IMR-90 (cell line): ENCODE measurements around the gene IGFBP3. TPM values are rescaled to one million over a fixed set of nuclear protein-coding genes. Genes with fewer than 3 reads are reported as not detected.

Experiments used
- ATAC-seq: fragments of 200-7000 bp; cut with Tn5 transposase; 2 replicates; pipeline ENCODE4 v1.9.1; 2020; ENCODE audit warnings: low read depth, mild to moderate bottlenecking, moderate library complexity
- BruUV-seq: library from RNA; stranded (reverse); fragments of 400-500 nt; replicated peaks from 2 replicates; lab custom pipeline; 2021; lab: Mats Ljungman, UMichigan
- CTCF ChIA-PET: fragments of 300-600 bp; formaldehyde crosslinking; extraction: SDS; loops from one replicate; lab custom pipeline; 2021; ENCODE audit warnings: antibody characterized with exemption; lab: Yijun Ruan, JAX
- POLR2A ChIA-PET: fragments of 300-600 bp; sonication (Branson Sonifier 250); formaldehyde crosslinking; loops from one replicate; lab custom pipeline; 2022; ENCODE audit warnings: antibody characterized with exemption; ENCODE audit not compliant: unreplicated experiment; lab: Charles Lee
- DNase-seq: peaks from one replicate; pipeline ENCODE4 v3.0.0; 2013
- H2AFZ ChIP-seq: replicated peaks from 2 replicates; pipeline ENCODE3; 2013; ENCODE audit warnings: low read length, mild to moderate bottlenecking; ENCODE audit not compliant: poor library complexity
- H2AK5ac ChIP-seq: 2 replicates; pipeline ENCODE4 v1.6.1; 2013; ENCODE audit warnings: low read depth, low read length, inconsistent platforms
- H2AK9ac ChIP-seq: replicated peaks from 2 replicates; pipeline ENCODE3; 2013; ENCODE audit warnings: mild to moderate bottlenecking, low read depth, low read length, moderate library complexity; ENCODE audit not compliant: poor library complexity
- H2BK120ac ChIP-seq: 2 replicates; pipeline ENCODE4 v1.6.1; 2013; ENCODE audit warnings: low read depth, low read length, inconsistent platforms
- H2BK15ac ChIP-seq: 3 replicates; pipeline ENCODE4 v1.6.1; 2013; ENCODE audit warnings: low read depth, low read length, inconsistent platforms
- H2BK20ac ChIP-seq: 2 replicates; pipeline ENCODE4 v1.6.1; 2013; ENCODE audit warnings: low read depth, mild to moderate bottlenecking, inconsistent platforms, low read length, moderate library complexity
- H2BK5ac ChIP-seq: 2 replicates; pipeline ENCODE4 v1.6.1; 2013; ENCODE audit warnings: mild to moderate bottlenecking, low read depth, low read length, inconsistent platforms; ENCODE audit not compliant: poor library complexity, severe bottlenecking
- H3K14ac ChIP-seq: replicated peaks from 2 replicates; pipeline ENCODE4 v1.6.1; 2013; ENCODE audit warnings: low read depth, low read length, inconsistent platforms
- H3K18ac ChIP-seq: 2 replicates; pipeline ENCODE4 v1.6.1; 2013; ENCODE audit warnings: low read depth, low read length, control low read depth
- H3K23ac ChIP-seq: 2 replicates; pipeline ENCODE4 v1.6.1; 2013; ENCODE audit warnings: low read depth, low read length, inconsistent platforms
- H3K27ac ChIP-seq: 2 replicates; pipeline ENCODE4 v1.5.1; 2013; ENCODE audit warnings: mild to moderate bottlenecking, control low read depth, low read length; ENCODE audit not compliant: insufficient read depth
- H3K27me3 ChIP-seq: 2 replicates; pipeline ENCODE4 v1.6.1; 2013; ENCODE audit warnings: low read length; ENCODE audit not compliant: control insufficient read depth, insufficient read depth
- H3K36me3 ChIP-seq: 2 replicates; pipeline ENCODE4 v1.6.1; 2013; ENCODE audit warnings: low read length, mixed read lengths; ENCODE audit not compliant: control insufficient read depth, insufficient read depth
- H3K4ac ChIP-seq: 2 replicates; pipeline ENCODE4 v1.6.1; 2013; ENCODE audit warnings: low read depth, low read length, inconsistent platforms
- H3K4me1 ChIP-seq: 2 replicates; pipeline ENCODE4 v1.6.1; 2013; ENCODE audit warnings: low read length, mixed read lengths; ENCODE audit not compliant: control insufficient read depth, insufficient read depth
- H3K4me2 ChIP-seq: 2 replicates; pipeline ENCODE4 v1.6.1; 2013; ENCODE audit warnings: low read depth, mild to moderate bottlenecking, control low read depth, low read length, moderate library complexity
- H3K4me3 ChIP-seq: 2 replicates; pipeline ENCODE4 v1.5.1; 2013; ENCODE audit warnings: low read depth, mild to moderate bottlenecking, control low read depth, low read length, moderate library complexity; ENCODE audit not compliant: insufficient read depth
- H3K56ac ChIP-seq: 2 replicates; pipeline ENCODE4 v1.6.1; 2013; ENCODE audit warnings: low read length, inconsistent platforms; ENCODE audit not compliant: insufficient read depth; ENCODE audit errors: extremely low read depth
- H3K79me1 ChIP-seq, 2 experiments: 2 replicates each; pipeline ENCODE4 v1.6.1; 2013; ENCODE audit warnings: low read length in 2 of 2, inconsistent platforms in 1 of 2, low read depth in 1 of 2
- H3K9ac ChIP-seq: 2 replicates; pipeline ENCODE4 v1.6.1; 2013; ENCODE audit warnings: low read depth, low read length, control low read depth
- H3K9me1 ChIP-seq: 2 replicates; pipeline ENCODE4 v1.6.1; 2013; ENCODE audit warnings: low read length, inconsistent platforms; ENCODE audit not compliant: insufficient read depth
- H3K9me3 ChIP-seq: 2 replicates; pipeline ENCODE4 v1.6.1; 2013; ENCODE audit warnings: low read length; ENCODE audit not compliant: control insufficient read depth, insufficient read depth
- H4K20me1 ChIP-seq: 2 replicates; pipeline ENCODE4 v1.6.1; 2013; ENCODE audit warnings: low read length, inconsistent platforms; ENCODE audit not compliant: insufficient read depth
- H4K5ac ChIP-seq: 2 replicates; pipeline ENCODE4 v1.6.1; 2013; ENCODE audit warnings: mild to moderate bottlenecking, low read depth, low read length, control low read depth
- H4K8ac ChIP-seq, 2 experiments: 2 replicates each; pipeline ENCODE4 v1.6.1; 2013; ENCODE audit warnings: low read depth in 2 of 2, low read length in 2 of 2, control low read depth in 1 of 2, inconsistent platforms in 1 of 2
- H4K91ac ChIP-seq: 2 replicates; pipeline ENCODE4 v1.6.1; 2013; ENCODE audit warnings: low read depth, low read length, inconsistent platforms; ENCODE audit not compliant: insufficient read depth
- BHLHE40 ChIP-seq: fragments of 150-350 bp; IDR thresholded peaks from 2 replicates; pipeline ENCODE4 v1.6.1; 2016; ENCODE audit warnings: mild to moderate bottlenecking, low read depth, low read length
- CHD1 ChIP-seq: IDR thresholded peaks from 2 replicates; pipeline ENCODE4 v1.6.1; 2012; ENCODE audit warnings: low read depth, low read length, improper control_type of control experiment
- FOS ChIP-seq: fragments of 150-350 bp; IDR thresholded peaks from 2 replicates; pipeline ENCODE4 v1.6.1; 2016; ENCODE audit warnings: low read depth, low read length
- MAFK ChIP-seq: IDR thresholded peaks from 2 replicates; pipeline ENCODE4 v1.6.1; 2012; ENCODE audit warnings: low read depth, low read length, improper control_type of control experiment
- MAZ ChIP-seq: IDR thresholded peaks from 2 replicates; pipeline ENCODE4 v1.6.1; 2012; ENCODE audit warnings: low read depth, mild to moderate bottlenecking, low read length, improper control_type of control experiment, moderate library complexity, borderline replicate concordance
- MXI1 ChIP-seq: IDR thresholded peaks from 2 replicates; pipeline ENCODE4 v1.6.1; 2012; ENCODE audit warnings: low read depth, mild to moderate bottlenecking, low read length, moderate library complexity, borderline replicate concordance
- NFE2L2 ChIP-seq: fragments of 150-350 bp; IDR thresholded peaks from 2 replicates; pipeline ENCODE4 v1.6.1; 2016; ENCODE audit warnings: low read depth, mild to moderate bottlenecking, low read length
- POLR2A ChIP-seq: IDR thresholded peaks from 2 replicates; pipeline ENCODE4 v1.6.1; 2012; ENCODE audit warnings: mild to moderate bottlenecking, low read depth, low read length
- RAD21 ChIP-seq: IDR thresholded peaks from 2 replicates; pipeline ENCODE4 v1.6.1; 2012; ENCODE audit warnings: low read length, improper control_type of control experiment
- RCOR1 ChIP-seq: IDR thresholded peaks from 2 replicates; pipeline ENCODE4 v1.6.1; 2012; ENCODE audit warnings: mild to moderate bottlenecking, low read length, improper control_type of control experiment; ENCODE audit not compliant: insufficient replicate concordance
- RFX5 ChIP-seq: IDR thresholded peaks from 2 replicates; pipeline ENCODE4 v1.8.0; 2012; ENCODE audit warnings: low read depth, mild to moderate bottlenecking, low read length, moderate library complexity
- SMC3 ChIP-seq: fragments of 150-350 bp; IDR thresholded peaks from 2 replicates; pipeline ENCODE4 v1.6.1; 2016; ENCODE audit warnings: low read depth, mild to moderate bottlenecking, antibody characterized with exemption, low read length, moderate library complexity
- WGBS, 2 experiments: methylation state at CpG; one replicate each; pipeline versions ENCODE4 v1.1.5 to v1.1.7; 2013; ENCODE audit warnings: missing lambda C conversion rate in 2 of 2; ENCODE audit not compliant: insufficient read length in 1 of 2; ENCODE audit errors: extremely low coverage in 2 of 2; 5-methylcytosine and 5-hydroxymethylcytosine counted together
- dilution Hi-C: fragments of 300-500 bp; cut with HindIII; formaldehyde crosslinking; loops from one replicate; pipeline ENCODE4 v1.14.3; 2018; ENCODE audit warnings: low sequenced_read_pairs; ENCODE audit not compliant: unreplicated experiment
- in situ Hi-C: fragments of 300-500 bp; cut with MboI; formaldehyde crosslinking; loops from 3 replicates; pipeline ENCODE4 v1.14.3; 2019; ENCODE audit warnings: low sequenced_read_pairs, inconsistent platforms, mixed read lengths
- intact Hi-C: fragments of 100-400 bp; cut with micrococcal nuclease; formaldehyde crosslinking; loops from 2 replicates; pipeline ENCODE4 v1.10.0; 2022
- polyA plus RNA-seq, 3 experiments: library from polyadenylated mRNA; depleted of rRNA; stranded (reverse); fragments of >200 nt; gene quantifications; 2 replicates each; pipeline ENCODE4 v1.2.3, GENCODE V29; 2012; ENCODE audit warnings: low replicate concordance in 1 of 3
- total RNA-seq: library from RNA; depleted of rRNA; stranded (reverse); fragments of >200 nt; gene quantifications from 2 replicates; pipeline ENCODE4 v1.2.3, GENCODE V29; 2012
- TF ChIP-seq, protein P1 (sequence below): fragments of 150-350 bp; IDR thresholded peaks from 2 replicates; pipeline ENCODE4 v1.6.1; 2017; ENCODE audit warnings: mild to moderate bottlenecking, antibody characterized with exemption, low read length, low read depth
- TF ChIP-seq, protein P2 (sequence below): fragments of 150-350 bp; IDR thresholded peaks from 2 replicates; pipeline ENCODE4 v1.6.1; 2016; ENCODE audit warnings: low read depth, mild to moderate bottlenecking, low read length, moderate library complexity, borderline replicate concordance
- TF ChIP-seq, protein P3 (sequence below): conservative IDR thresholded peaks from 2 replicates; pipeline ENCODE4 v1.5.1; 2012; ENCODE audit warnings: mild to moderate bottlenecking, low read depth, low read length, improper control_type of control experiment

The IGFBP3 gene
- total and polyA plus RNA-seq, 2 of the 4 experiments (the other 2 are of a cell fraction), result 272 to 601 TPM

DNA sequence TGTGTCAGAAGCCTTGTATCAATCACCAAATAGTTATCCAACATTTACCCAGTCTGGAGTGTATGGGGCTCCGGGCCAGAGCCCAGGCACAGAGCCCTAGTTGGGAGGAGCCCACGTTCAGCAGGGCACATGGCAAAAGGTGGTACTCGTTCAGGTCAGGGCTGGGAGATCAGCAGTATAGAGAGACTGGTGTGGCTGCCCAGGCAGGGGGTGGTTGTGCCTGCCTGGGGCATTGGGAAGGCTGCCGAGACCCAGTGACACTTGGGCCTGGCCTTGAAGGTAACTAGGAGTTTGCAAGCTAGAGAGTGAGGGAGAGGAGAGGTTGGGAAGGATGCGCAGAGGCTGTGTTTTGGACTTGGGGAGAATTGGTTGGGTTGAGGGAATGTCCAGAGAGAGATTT, 48.9 kb upstream of the IGFBP3 start:
- BruUV-seq, result no TSS peak
- 94% methylated on average over 3 of the region's 5 CpGs; no CpG with 5 or more reads in 1 of the 2 experiments for whole genome bisulfite sequencing, 2 experiments
- Histone ChIP-seq H2BK120ac (peak overlapping the region; percentile 22; the same call in 1 of the 2 replicates), H3K9ac (no peak overlapping the region), H3K4ac (no peak overlapping the region), H2BK5ac (no peak overlapping the region), H3K36me3 (no peaks in the 10 kb centered on the region), H4K5ac (no peak overlapping the region), H3K79me1 (no peaks in the 10 kb centered on the region), H3K4me3 (no peak overlapping the region), H3K56ac (no peak overlapping the region), H2AK9ac (no peak overlapping the region), H2AK5ac (no peak overlapping the region), H4K91ac (peak overlapping the region; percentile 34; the same call in 1 of the 2 replicates), H3K9me3 (no peaks in the 10 kb centered on the region), H3K27me3 (no peaks in the 10 kb centered on the region), H3K27ac (no peak overlapping the region), H4K8ac (no peak overlapping the region), H3K18ac (no peak overlapping the region), H2BK20ac (no peak overlapping the region), H2BK15ac (no peak overlapping the region; the same call in 2 of the 3 replicates), H3K9me1 (peaks cover 11% of the 10 kb centered on the region), H4K20me1 (no peaks in the 10 kb centered on the region), H3K23ac (no peak overlapping the region), H3K14ac (no peak overlapping the region), H2AFZ (no peak overlapping the region), H3K4me2 (no peak overlapping the region), H3K4me1 (peaks cover 6% of the 10 kb centered on the region)
- POLR2A ChIA-PET, result no interaction called here
- no peak for ATAC-seq
- intact Hi-C loops, result no loop called here
- dilution Hi-C loops, result no loop called here
- CTCF ChIA-PET, result interaction anchor here (0.9 kb wide), 1 partner anchor 47 kb away, joined by 4 read pairs; no protein-coding TSS in a partner anchor
- no peak for DNase-seq
- TF ChIP-seq RAD21 (no peak), POLR2A (no peak), RCOR1 (no peak), NFE2L2 (no peak), BHLHE40 (no peak), CHD1 (no peak), MXI1 (no peak), FOS (no peak), MAZ (no peak), MAFK (no peak), SMC3 (no peak), RFX5 (no peak)
- TF ChIP-seq, protein P1, sequence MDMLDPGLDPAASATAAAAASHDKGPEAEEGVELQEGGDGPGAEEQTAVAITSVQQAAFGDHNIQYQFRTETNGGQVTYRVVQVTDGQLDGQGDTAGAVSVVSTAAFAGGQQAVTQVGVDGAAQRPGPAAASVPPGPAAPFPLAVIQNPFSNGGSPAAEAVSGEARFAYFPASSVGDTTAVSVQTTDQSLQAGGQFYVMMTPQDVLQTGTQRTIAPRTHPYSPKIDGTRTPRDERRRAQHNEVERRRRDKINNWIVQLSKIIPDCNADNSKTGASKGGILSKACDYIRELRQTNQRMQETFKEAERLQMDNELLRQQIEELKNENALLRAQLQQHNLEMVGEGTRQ, result no peak
- TF ChIP-seq, protein P2, sequence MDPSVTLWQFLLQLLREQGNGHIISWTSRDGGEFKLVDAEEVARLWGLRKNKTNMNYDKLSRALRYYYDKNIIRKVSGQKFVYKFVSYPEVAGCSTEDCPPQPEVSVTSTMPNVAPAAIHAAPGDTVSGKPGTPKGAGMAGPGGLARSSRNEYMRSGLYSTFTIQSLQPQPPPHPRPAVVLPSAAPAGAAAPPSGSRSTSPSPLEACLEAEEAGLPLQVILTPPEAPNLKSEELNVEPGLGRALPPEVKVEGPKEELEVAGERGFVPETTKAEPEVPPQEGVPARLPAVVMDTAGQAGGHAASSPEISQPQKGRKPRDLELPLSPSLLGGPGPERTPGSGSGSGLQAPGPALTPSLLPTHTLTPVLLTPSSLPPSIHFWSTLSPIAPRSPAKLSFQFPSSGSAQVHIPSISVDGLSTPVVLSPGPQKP, result no peak
- TF ChIP-seq, protein P3, sequence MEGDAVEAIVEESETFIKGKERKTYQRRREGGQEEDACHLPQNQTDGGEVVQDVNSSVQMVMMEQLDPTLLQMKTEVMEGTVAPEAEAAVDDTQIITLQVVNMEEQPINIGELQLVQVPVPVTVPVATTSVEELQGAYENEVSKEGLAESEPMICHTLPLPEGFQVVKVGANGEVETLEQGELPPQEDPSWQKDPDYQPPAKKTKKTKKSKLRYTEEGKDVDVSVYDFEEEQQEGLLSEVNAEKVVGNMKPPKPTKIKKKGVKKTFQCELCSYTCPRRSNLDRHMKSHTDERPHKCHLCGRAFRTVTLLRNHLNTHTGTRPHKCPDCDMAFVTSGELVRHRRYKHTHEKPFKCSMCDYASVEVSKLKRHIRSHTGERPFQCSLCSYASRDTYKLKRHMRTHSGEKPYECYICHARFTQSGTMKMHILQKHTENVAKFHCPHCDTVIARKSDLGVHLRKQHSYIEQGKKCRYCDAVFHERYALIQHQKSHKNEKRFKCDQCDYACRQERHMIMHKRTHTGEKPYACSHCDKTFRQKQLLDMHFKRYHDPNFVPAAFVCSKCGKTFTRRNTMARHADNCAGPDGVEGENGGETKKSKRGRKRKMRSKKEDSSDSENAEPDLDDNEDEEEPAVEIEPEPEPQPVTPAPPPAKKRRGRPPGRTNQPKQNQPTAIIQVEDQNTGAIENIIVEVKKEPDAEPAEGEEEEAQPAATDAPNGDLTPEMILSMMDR, result no peak
- in situ Hi-C loops, result no loop called here
